GM12801 (cell line): ENCODE measurements around the gene GCK.

Experiments
- TF ChIP-seq, protein P1 (sequence below): IDR thresholded peaks from one replicate; pipeline ENCODE4 v1.5.1; 2011; ENCODE audit warnings: control low read depth; ENCODE audit not compliant: insufficient read length; ENCODE audit errors: extremely low read depth

Gene GCK

GRCh38 chr7:44106311-44107065 is 82.8 kb downstream of the GCK start:
- TF ChIP-seq, protein P1, sequence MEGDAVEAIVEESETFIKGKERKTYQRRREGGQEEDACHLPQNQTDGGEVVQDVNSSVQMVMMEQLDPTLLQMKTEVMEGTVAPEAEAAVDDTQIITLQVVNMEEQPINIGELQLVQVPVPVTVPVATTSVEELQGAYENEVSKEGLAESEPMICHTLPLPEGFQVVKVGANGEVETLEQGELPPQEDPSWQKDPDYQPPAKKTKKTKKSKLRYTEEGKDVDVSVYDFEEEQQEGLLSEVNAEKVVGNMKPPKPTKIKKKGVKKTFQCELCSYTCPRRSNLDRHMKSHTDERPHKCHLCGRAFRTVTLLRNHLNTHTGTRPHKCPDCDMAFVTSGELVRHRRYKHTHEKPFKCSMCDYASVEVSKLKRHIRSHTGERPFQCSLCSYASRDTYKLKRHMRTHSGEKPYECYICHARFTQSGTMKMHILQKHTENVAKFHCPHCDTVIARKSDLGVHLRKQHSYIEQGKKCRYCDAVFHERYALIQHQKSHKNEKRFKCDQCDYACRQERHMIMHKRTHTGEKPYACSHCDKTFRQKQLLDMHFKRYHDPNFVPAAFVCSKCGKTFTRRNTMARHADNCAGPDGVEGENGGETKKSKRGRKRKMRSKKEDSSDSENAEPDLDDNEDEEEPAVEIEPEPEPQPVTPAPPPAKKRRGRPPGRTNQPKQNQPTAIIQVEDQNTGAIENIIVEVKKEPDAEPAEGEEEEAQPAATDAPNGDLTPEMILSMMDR: no peak

GRCh38 chr7:44105832-44106231 is 83.4 kb downstream of the GCK start:
- TF ChIP-seq, protein P1: no peak

- TF ChIP-seq, protein P1: no peak
These were observed 84.1 kb downstream of the GCK start for GRCh38 chr7:44104860-44105771.

DNA sequence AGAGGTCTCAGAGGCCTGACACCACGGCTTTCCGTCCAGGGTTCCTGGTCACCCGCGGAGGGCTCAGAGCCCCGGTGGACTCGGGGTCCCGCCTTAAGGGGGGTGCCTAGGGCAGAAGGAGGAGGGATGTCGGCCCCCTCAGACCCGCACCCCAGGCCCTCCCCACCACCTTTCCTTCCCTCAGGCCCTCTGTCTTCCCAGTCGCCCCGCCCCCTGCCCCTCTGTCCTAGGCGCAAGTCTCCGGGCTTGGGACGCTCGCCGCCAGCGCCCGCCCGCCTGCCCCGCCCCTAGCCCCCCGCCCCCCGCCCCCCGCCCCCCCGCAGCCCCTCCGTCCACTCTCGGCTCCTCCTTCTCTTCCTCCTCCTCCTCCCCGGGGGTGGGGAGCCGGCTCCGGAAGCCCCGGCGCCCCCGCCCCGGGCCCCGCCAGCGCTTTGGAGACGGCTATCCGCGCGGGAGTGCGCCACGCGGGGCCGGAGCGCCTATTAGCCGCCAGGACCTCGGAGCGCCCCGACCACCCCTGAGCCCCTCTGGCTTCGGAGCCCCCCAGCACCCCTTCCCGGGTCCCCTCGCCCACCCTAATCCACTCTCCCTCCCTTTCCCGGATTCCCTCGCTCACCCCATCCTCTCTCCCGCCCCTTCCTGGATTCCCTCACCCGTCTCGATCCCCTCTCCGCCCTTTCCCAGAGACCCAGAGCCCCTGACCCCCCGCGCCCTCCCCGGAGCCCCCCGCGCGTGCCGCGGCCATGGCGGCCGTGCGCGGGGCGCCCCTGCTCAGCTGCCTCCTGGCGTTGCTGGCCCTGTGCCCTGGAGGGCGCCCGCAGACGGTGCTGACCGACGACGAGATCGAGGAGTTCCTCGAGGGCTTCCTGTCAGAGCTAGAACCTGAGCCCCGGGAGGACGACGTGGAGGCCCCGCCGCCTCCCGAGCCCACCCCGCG is 85.0 kb downstream of the GCK start, which contains the start of gene AEBP1:
Gene AEBP1 (plus strand): TSS at position 423 of the 937 bp plus-strand sequence. CDS start 321 bp downstream, at position 744.
- TF ChIP-seq, protein P1: no peak

DNA sequence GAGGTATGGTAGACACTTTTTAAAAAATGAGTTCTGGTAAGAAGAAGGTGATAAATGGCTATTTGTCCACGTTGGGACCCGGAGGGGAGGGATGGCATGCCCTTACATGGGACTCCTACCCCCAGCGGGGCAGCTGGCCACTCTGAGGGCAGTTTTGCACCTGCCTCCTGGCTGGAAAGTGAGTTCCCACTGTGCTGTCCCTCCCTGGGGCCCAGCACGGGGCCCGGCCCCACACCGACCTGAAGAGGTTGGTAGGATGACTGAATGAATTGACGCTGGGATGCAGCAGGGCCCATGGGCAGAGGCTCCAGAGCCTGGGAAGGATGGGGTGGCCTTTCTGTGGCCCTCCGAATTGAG is 85.7 kb downstream of the GCK start:
- TF ChIP-seq, protein P1: no peak

DNA sequence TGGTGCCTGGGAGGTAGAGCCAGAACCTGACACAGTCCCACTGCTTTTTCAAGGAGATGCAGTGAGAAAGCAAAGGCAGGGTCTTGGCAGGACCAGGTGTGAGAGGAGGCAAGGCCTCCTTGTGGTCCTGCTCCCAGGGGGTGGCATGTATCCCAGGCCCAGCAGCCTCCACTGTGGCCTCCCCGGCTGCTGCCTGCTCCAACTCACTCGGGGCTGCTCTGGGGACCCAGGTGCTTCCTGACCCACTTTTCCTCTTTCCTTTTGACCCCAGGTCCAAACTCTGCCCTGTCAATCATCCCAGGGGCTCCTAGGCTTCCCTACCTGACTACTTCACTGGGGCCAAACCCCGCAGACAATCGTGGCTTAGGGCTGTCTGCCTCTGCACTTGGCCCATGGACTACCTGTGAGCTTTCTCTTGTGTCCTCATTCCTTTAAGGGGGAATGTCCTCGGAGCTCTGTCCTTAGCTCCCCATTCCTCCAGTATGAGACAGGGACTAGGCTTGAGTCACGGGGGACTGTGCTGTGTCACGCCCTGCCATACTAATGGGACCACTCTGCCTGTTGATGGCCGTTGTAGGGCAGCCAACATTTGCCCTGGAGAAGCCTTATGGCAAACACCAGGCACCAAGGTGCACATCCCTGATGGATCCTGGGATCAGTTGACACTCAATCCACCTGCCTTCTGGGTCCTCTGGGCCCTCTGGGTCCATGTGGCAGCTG is 86.2 kb downstream of the GCK start:
- TF ChIP-seq, protein P1: no peak
